ENCODE data around the gene PLCL2. TPM values are rescaled to one million over a fixed set of nuclear protein-coding genes. Genes with fewer than 3 reads are reported as not detected.

PLCL2 gene
- total RNA-seq, 1 donor from 2014 or later: 26.4 TPM

DNA sequence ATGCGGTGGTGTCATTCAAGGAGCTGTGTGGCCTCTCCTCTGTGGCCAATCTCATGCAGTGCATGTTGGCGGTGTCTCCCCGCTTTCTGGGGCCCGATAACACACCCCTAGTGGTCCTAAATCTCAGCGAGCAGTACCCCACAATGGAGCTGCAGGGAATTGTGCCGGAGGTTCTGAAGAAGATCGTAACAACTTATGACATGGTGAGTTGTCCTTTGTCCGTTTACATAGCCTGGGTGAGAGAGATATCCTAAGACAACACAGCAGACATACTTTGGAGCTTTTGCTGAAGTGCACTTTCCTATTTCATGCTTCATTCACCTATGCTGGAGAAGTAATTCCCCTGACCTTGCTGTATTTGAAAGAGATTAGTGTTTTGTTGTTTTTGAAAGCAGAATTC is 130.0 kb downstream of the PLCL2 start:
- Histone ChIP-seq H3K27ac (no peak overlapping the region), H3K4me1 (peaks cover 14% of the 10 kb centered on the region), H3K9ac (no peak overlapping the region), H3K4me2 (no peak overlapping the region), H3K9me3 (ENCODE audit: low read depth) (no peaks in the 10 kb centered on the region), H3K4me3 (no peak overlapping the region), H2AFZ (replicated peaks) (no peak overlapping the region), H4K20me1 (ENCODE audit: low read depth) (peaks cover 10% of the 10 kb centered on the region), H3K27me3 (no peaks in the 10 kb centered on the region), H3K79me2 (ENCODE audit: low read depth) (peaks cover 17% of the 10 kb centered on the region), H3K36me3 (no peaks in the 10 kb centered on the region), H3F3A (ENCODE audit: low read depth) (peaks cover 10% of the 10 kb centered on the region)
- Mint-ChIP-seq H3K36me3 (peaks cover 1% of the 10 kb centered on the region), H3K27me3 (ENCODE audit: insufficient read depth, low read depth) (no peaks in the 10 kb centered on the region), H3K4me1 (peaks cover 17% of the 10 kb centered on the region), H3K4me3 (no peak overlapping the region), H3K9me3 (no peaks in the 10 kb centered on the region), H3K27ac (no peak overlapping the region)
- TF ChIP-seq, protein P1, sequence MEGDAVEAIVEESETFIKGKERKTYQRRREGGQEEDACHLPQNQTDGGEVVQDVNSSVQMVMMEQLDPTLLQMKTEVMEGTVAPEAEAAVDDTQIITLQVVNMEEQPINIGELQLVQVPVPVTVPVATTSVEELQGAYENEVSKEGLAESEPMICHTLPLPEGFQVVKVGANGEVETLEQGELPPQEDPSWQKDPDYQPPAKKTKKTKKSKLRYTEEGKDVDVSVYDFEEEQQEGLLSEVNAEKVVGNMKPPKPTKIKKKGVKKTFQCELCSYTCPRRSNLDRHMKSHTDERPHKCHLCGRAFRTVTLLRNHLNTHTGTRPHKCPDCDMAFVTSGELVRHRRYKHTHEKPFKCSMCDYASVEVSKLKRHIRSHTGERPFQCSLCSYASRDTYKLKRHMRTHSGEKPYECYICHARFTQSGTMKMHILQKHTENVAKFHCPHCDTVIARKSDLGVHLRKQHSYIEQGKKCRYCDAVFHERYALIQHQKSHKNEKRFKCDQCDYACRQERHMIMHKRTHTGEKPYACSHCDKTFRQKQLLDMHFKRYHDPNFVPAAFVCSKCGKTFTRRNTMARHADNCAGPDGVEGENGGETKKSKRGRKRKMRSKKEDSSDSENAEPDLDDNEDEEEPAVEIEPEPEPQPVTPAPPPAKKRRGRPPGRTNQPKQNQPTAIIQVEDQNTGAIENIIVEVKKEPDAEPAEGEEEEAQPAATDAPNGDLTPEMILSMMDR (IDR thresholded peaks at IDR 0.05): no peak
- no peak for TF ChIP-seq EZH2 (IDR thresholded peaks at IDR 0.05)
- no peak for DNase-seq (ENCODE audit: low spot score)

DNA sequence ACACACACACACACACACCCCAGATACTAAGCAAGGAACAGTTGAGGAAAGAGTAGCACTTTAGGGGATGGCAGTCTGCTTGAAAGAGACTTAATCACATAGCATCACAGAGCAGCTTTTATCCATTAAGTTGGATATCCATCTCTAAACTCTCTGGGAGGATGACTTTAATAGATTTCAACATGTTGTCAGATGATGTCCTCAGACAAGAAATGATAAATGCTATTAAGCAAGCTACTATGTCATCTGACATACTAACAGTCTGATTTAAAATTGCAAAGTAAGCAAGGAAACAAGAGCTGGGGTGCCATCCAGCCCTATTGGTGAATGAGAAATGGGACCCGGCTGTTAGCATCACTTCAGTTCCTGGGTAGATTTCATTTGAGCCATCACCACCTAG is 136.9 kb downstream of the PLCL2 start:
- H3K27ac ChIP-seq: no peak overlapping the region
- H3K9ac ChIP-seq: no peak overlapping the region
- H3K4me1 Mint-ChIP-seq: no peaks in the 10 kb centered on the region
- H3K27me3 ChIP-seq: no peaks in the 10 kb centered on the region
- no peak for DNase-seq (ENCODE audit: low spot score)
- H3K4me1 ChIP-seq: no peaks in the 10 kb centered on the region
- H3K36me3 ChIP-seq: no peaks in the 10 kb centered on the region
- no peak overlapping the region for H3K4me3 Mint-ChIP-seq
- no peaks in the 10 kb centered on the region for H3K9me3 Mint-ChIP-seq
- H3K9me3 ChIP-seq (ENCODE audit: low read depth): no peaks in the 10 kb centered on the region
- H3K4me2 ChIP-seq: no peak overlapping the region
- H3K79me2 ChIP-seq (ENCODE audit: low read depth): no peaks in the 10 kb centered on the region
- H3K27ac Mint-ChIP-seq: no peak overlapping the region
- H3K36me3 Mint-ChIP-seq: no peaks in the 10 kb centered on the region
- H3K27me3 Mint-ChIP-seq (ENCODE audit: insufficient read depth, low read depth): peaks cover 2% of the 10 kb centered on the region
- no peaks in the 10 kb centered on the region for H4K20me1 ChIP-seq (ENCODE audit: low read depth)
- no peak overlapping the region for H3K4me3 ChIP-seq
- H2AFZ ChIP-seq (replicated peaks): no peak overlapping the region
- H3F3A ChIP-seq (ENCODE audit: low read depth): no peaks in the 10 kb centered on the region
- no peak for TF ChIP-seq EZH2 (IDR thresholded peaks at IDR 0.05)
- TF ChIP-seq, protein P1 (IDR thresholded peaks at IDR 0.05): no peak
- TF ChIP-seq EZH2phosphoT487 (IDR thresholded peaks at IDR 0.05): no peak

DNA sequence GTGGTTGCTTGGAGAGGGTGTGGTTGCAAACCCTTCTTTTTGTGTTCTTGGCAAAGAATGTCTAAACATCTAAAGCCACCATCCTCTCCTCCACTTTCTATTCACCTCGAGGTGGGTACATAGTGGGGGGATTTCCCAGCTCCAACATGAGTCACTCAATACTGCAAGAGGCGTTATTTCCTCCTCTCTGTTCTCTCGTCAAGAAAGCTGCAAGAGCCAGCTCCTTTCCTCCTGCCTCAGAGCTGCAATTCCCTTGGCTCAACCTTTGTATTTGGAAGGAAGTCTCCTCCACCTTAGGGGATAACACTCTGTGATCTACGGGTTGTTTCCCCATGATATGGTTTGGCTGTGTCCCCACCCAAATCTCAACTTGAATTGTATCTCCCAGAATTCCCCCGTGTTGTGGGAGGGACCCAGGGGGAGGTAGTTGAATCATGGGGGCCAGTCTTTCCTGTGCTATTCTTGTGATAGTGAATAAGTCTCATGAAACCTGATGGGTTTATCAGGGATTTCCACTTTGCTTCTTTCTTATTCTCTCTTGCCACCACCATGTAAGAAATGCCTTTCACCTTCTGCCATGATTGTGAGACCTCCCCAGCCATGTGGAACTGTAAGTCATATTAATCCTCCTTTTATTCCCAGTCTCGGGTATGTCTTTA is 138.4 kb downstream of the PLCL2 start:
- H3K36me3 Mint-ChIP-seq: no peaks in the 10 kb centered on the region
- H3K27me3 ChIP-seq: no peaks in the 10 kb centered on the region
- no peaks in the 10 kb centered on the region for H3K36me3 ChIP-seq
- no peaks in the 10 kb centered on the region for H3K9me3 ChIP-seq (ENCODE audit: low read depth)
- H3K79me2 ChIP-seq (ENCODE audit: low read depth): no peaks in the 10 kb centered on the region
- H3F3A ChIP-seq (ENCODE audit: low read depth): no peaks in the 10 kb centered on the region
- peaks cover 6% of the 10 kb centered on the region for H3K4me1 ChIP-seq
- H3K9me3 Mint-ChIP-seq: no peaks in the 10 kb centered on the region
- H3K4me2 ChIP-seq: no peak overlapping the region
- no peak overlapping the region for H2AFZ ChIP-seq (replicated peaks)
- no peaks in the 10 kb centered on the region for H4K20me1 ChIP-seq (ENCODE audit: low read depth)
- H3K9ac ChIP-seq: no peak overlapping the region
- peaks cover 2% of the 10 kb centered on the region for H3K27me3 Mint-ChIP-seq (ENCODE audit: insufficient read depth, low read depth)
- no peak overlapping the region for H3K4me3 Mint-ChIP-seq
- DNase-seq (ENCODE audit: low spot score): no peak
- no peak overlapping the region for H3K27ac Mint-ChIP-seq
- H3K4me1 Mint-ChIP-seq: no peaks in the 10 kb centered on the region
- H3K27ac ChIP-seq: no peak overlapping the region
- TF ChIP-seq EZH2phosphoT487 (IDR thresholded peaks at IDR 0.05) (no peak), EZH2 (IDR thresholded peaks at IDR 0.05) (no peak)
- TF ChIP-seq, protein P1 (IDR thresholded peaks at IDR 0.05): no peak
- no peak overlapping the region for H3K4me3 ChIP-seq
